ENCODE results near the gene ECI1.
A peak's percentile ranks its signal among the peaks of the same experiment; 100 is the strongest.
"Not testable (repeated sequence)": the region's sequence is repeated elsewhere in the genome, so short reads cannot be mapped to it uniquely, and the experiment has no call there.

ECI1 gene

GRCh38 chr16:2209258-2210008 lies 42.0 kb downstream of the ECI1 start:
- no peak for DNase-seq

DNA sequence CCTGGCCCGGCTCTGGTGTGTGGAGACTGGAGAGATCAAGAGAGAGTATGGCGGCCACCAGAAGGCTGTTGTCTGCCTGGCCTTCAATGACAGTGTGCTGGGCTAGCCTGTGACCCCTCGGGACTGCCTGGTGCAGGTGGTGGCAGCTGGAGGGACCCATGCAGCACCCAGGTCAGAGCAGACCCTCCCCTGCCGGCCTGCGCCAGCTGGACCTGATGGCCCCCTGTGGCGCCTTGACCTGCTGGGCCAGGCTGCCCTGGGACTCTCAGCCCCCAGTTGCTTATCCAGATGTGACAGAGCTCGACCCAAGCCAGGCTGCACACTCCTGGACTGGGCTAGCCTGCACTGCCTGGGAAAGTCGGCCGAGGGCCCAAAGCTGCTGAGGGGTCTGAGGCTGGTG lies 42.6 kb downstream of the ECI1 start:
- no peak for DNase-seq

- no peak for DNase-seq
Measured at GRCh38 chr16:2208308-2208707, 43.1 kb downstream of the ECI1 start.

- no peak for DNase-seq
Measured at GRCh38 chr16:2207872-2208271, 43.5 kb downstream of the ECI1 start.

DNA sequence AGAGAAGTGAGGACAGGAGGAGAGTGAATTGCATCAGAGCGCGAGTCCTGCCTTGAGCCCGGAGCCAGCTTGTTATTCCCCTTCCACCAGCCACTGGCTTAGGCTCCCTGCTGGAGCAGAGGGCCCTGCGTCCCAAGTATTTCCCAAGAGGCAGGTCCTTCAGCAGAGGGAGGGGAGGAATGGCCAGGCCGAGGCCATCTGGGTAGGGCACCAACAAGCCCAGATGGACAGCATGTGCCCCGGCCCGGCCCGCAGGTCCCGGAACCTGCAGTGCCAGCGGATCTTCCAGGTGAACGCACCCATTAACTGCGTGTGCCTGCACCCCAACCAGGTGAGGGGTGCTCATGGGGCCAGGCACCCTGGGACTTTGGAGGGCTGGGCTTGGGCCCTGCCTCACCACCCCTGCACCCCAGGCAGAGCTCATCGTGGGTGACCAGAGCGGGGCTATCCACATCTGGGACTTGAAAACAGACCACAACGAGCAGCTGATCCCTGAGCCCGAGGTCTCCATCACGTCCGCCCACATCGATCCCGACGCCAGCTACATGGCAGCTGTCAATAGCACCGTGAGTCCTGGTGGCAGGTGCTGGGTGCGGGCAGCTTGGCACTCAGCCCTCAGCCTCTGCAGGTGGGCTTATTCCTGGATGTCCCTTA lies 44.5 kb downstream of the ECI1 start:
- DNase-seq: no peak

- no peak for DNase-seq
Measured at GRCh38 chr16:2206420-2206779, 45.0 kb downstream of the ECI1 start.

- no peak for DNase-seq
Measured at GRCh38 chr16:2205967-2206313, 45.4 kb downstream of the ECI1 start.

GRCh38 chr16:2205104-2205966 lies 46.1 kb downstream of the ECI1 start, which contains the start of gene MLST8:
MLST8 (plus strand) TSS chr16:2205454; CDS start chr16:2206086, 632 bp downstream.
- peak; percentile 88 for DNase-seq

GRCh38 chr16:2204416-2205103 lies 46.8 kb downstream of the ECI1 start:
- no peak for DNase-seq

GRCh38 chr16:2203119-2203688 lies 48.2 kb downstream of the ECI1 start:
- not testable (repeated sequence) for DNase-seq

- DNase-seq: no peak
Measured at GRCh38 chr16:2200313-2200712, 51.1 kb downstream of the ECI1 start.

DNA sequence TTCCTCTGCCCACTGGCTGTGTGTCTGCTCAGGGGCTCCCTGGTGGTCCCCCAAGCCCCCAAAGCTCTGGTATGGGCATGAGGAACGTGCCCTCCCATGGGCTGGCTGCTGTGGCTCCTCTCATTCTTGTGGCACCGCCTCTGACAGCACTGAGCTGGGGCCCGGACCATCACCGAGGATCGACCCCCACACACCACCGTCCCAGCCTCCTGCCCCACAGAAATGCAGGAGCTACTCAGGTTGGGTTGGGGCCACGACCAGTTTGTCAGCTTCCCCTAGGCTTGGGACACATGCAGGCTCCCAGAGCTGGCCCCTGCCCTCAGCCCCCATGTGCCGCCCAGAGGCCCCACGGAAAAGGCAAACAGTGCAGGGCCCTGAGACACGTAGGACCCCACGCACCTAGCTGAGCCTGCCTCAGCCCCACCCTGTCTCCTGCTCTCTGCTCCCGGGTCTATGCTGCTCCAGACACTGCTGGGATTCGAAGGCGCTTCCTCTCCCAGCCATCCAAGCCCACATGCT lies 51.7 kb downstream of the ECI1 start:
- DNase-seq: no peak

DNA sequence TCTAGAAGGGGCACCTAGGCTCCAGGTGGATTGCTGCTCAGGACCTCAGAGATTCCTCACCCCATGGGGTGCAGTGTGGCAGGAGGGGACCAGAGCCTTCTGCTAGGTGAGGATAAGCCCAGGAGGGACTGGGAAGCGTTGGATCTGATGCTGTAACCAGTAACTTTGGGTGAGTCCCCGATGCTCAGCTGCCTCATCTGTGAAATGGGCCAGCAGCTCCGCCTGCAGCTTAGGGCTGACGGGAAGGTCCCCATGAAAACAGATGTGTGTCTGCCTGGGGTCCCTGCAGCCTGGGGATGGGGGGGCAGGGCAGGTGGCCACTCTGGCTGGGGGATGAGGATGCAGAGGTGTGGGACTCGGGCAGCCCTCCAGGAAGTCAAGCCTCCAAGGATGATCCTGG lies 52.3 kb downstream of the ECI1 start:
- DNase-seq: no peak

DNA sequence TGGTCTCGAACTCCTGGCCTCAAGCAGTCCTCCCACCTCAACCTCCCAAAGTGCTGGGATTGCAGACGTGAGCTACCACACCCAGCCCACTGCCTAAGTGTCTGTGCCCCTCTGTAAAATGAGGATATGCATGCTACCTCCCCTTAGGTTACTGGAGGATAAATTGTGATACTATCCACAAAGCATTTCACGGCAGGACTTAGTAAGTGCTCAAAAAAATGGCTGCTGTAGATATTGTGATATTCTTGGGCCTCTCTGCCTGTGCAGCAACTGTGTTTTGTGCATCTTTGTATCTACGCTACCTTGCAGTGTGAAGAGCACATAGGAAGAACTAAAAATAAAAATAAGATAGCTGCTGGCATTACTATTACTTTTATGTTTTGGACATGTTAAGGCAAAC lies 53.1 kb downstream of the ECI1 start:
- DNase-seq: no peak

DNA sequence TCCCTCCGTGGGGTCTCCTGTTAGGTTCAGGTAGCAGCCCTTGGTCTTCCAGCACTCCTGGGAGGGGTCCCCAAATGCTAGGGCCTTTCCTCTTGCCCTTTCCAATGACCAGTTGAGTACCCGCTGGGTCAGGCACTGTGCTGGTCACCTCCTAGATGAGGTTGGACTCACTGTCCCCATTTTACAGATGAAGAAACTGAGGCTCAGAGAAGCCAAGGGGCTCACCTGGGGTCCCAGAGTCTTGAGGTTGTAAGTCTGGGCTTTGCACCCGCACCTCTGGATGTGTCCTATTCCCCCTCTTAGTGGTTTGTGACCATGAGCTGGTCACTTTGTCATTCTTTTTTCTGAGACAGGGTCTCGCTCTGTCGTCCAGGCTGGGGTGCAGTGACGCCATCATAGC lies 53.6 kb downstream of the ECI1 start:
- no peak for DNase-seq

DNA sequence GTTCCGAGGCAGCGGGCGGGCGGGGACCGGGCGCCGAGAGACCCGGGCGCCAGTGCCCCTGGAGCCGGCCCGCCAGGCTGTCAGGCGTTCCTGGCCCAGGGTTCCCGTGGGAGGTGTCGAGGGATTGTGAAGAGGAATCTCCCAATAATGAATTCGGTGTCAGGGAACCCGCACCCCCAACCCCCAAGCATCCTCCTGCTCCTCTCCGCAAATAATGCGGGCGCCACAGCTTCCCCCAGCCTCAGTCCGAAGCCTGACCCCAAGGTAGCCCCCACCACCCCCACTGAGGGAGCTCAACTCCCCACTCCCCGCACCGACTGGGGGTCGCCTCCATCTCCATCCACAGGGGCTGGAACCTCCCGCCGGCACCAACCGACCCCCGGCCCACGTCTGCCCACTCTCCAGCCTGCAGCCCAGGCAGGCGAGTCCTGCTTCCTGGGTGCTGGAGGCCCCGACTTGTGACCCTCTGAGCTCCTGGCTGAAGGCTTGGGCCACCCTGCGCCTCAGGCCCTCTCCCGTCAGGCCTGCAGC lies 54.3 kb downstream of the ECI1 start:
- DNase-seq: no peak

DNA sequence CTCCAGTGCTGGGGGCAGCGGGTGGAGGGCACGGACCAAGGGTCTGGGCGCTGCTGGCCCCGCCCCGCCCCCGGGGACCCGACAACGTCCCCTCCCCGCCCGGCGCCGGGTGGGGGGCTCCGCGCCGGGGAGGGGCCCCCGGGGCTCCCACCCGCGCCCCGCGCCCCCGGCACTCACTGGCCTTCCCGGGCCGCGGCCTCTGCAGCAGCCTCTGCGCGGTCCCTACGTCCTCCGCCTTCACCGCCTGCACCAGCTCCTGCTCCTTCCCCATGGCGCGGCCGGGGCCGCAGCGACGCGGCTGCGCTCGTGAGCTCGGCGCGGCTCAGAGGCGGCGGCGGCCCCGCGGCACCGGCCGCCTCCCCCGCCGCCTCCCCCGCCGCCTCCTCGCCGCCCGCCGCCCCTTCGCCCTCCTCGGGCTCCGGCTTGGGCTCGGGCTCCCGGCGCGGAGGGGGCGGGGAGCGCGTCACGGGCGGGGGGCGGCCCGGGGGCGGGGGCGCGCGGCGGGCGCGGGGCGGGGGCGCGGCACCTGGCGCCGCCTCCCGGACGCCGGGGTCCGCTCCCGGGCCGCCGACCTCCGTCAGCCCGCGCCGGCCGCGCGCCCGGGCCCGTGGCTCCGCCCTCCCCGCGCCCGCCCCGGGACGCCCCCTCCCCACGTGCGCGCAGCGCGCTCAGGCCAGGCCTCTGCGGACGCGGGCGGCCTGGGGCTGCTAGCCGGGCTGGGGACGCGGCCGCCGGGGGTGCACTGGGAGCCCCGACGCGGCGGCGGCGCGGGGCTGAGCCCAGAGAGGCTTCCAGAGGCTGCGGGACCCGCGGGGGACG lies 55.0 kb downstream of the ECI1 start, which contains the start of gene CASKIN1:
Gene CASKIN1, minus strand, starts transcription at position 444 of the 819 bp plus-strand sequence. Its CDS starts 173 bp downstream, at position 271.
- DNase-seq: no peak

GRCh38 chr16:2195322-2196161 lies 55.8 kb downstream of the ECI1 start:
- DNase-seq: no peak

DNA sequence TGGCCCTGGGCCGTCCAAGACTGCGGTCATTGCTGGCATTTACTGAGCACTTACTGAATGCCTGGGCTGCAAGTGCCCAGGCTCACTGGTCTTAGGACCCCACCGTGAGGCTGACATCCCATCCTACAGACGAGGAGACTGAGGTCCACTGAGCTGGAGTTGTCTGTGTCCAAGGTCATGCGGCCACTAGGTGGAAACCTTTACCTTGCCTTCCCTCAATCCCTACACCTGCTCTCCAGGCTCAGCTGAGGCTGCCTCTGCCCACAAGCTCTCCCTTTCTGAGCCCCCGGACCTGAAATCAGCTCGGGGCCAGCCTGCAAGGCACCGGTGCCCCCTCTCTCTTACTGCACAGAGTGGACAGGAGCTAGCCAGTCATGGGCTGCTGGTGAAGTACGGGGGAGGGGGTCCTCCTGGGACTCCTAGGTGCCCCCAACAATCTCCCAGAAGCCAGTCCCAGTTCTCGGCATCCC lies 56.5 kb downstream of the ECI1 start:
- no peak for DNase-seq
